GM12874 (cell line): ENCODE data around the gene ACVR2B.

Experiments
- CTCF ChIP-seq: IDR thresholded peaks from 2 replicates; pipeline ENCODE4 v1.5.1; 2011; ENCODE audit warnings: low read depth, mild to moderate bottlenecking, control low read depth, low read length, moderate library complexity; ENCODE audit not compliant: insufficient read depth

The ACVR2B gene

GRCh38 chr3:38509732-38510131 is 56.0 kb downstream of the ACVR2B start:
- no peak for TF ChIP-seq CTCF

GRCh38 chr3:38510631-38511030 is 56.9 kb downstream of the ACVR2B start:
- TF ChIP-seq CTCF: no peak

GRCh38 chr3:38511546-38511945 is 57.9 kb downstream of the ACVR2B start:
- no peak for TF ChIP-seq CTCF

GRCh38 chr3:38515367-38515766 is 61.7 kb downstream of the ACVR2B start:
- no peak for TF ChIP-seq CTCF

GRCh38 chr3:38516669-38517068 is 63.0 kb downstream of the ACVR2B start:
- no peak for TF ChIP-seq CTCF

GRCh38 chr3:38519000-38519399 is 65.3 kb downstream of the ACVR2B start:
- TF ChIP-seq CTCF: no peak

- no peak for TF ChIP-seq CTCF
Measured at GRCh38 chr3:38519651-38520050, 66.0 kb downstream of the ACVR2B start.
